IMR-90 (cell line): Measurements from ENCODE around the gene ARHGAP24.

ENCODE experiments used
- BHLHE40 ChIP-seq: fragments of 150-350 bp; IDR thresholded peaks from 2 replicates; pipeline ENCODE4 v1.6.1; 2016; ENCODE audit warnings: mild to moderate bottlenecking, low read depth, low read length
- CEBPB ChIP-seq: IDR thresholded peaks from 2 replicates; pipeline ENCODE4 v1.6.1; 2012; ENCODE audit warnings: low read depth, low read length, improper control_type of control experiment
- CHD1 ChIP-seq: IDR thresholded peaks from 2 replicates; pipeline ENCODE4 v1.6.1; 2012; ENCODE audit warnings: low read depth, low read length, improper control_type of control experiment
- ELK1 ChIP-seq: fragments of 150-350 bp; IDR thresholded peaks from 2 replicates; pipeline ENCODE4 v1.6.1; 2016; ENCODE audit warnings: low read depth, mild to moderate bottlenecking, low read length, moderate library complexity, borderline replicate concordance
- FOS ChIP-seq: fragments of 150-350 bp; IDR thresholded peaks from 2 replicates; pipeline ENCODE4 v1.6.1; 2016; ENCODE audit warnings: low read depth, low read length
- MAFK ChIP-seq: IDR thresholded peaks from 2 replicates; pipeline ENCODE4 v1.6.1; 2012; ENCODE audit warnings: low read depth, low read length, improper control_type of control experiment
- MAZ ChIP-seq: IDR thresholded peaks from 2 replicates; pipeline ENCODE4 v1.6.1; 2012; ENCODE audit warnings: low read depth, mild to moderate bottlenecking, low read length, improper control_type of control experiment, moderate library complexity, borderline replicate concordance
- POLR2A ChIP-seq: IDR thresholded peaks from 2 replicates; pipeline ENCODE4 v1.6.1; 2012; ENCODE audit warnings: mild to moderate bottlenecking, low read depth, low read length
- RAD21 ChIP-seq: IDR thresholded peaks from 2 replicates; pipeline ENCODE4 v1.6.1; 2012; ENCODE audit warnings: low read length, improper control_type of control experiment
- RFX5 ChIP-seq: IDR thresholded peaks from 2 replicates; pipeline ENCODE4 v1.8.0; 2012; ENCODE audit warnings: low read depth, mild to moderate bottlenecking, low read length, moderate library complexity
- SMC3 ChIP-seq: fragments of 150-350 bp; IDR thresholded peaks from 2 replicates; pipeline ENCODE4 v1.6.1; 2016; ENCODE audit warnings: low read depth, mild to moderate bottlenecking, antibody characterized with exemption, low read length, moderate library complexity
- TF ChIP-seq, protein P1 (sequence below): conservative IDR thresholded peaks from 2 replicates; pipeline ENCODE4 v1.5.1; 2012; ENCODE audit warnings: mild to moderate bottlenecking, low read depth, low read length, improper control_type of control experiment

GRCh38 chr4:86001591-86001990 is 526.6 kb downstream of the ARHGAP24 start:
- TF ChIP-seq POLR2A = no peak
- TF ChIP-seq, protein P1, sequence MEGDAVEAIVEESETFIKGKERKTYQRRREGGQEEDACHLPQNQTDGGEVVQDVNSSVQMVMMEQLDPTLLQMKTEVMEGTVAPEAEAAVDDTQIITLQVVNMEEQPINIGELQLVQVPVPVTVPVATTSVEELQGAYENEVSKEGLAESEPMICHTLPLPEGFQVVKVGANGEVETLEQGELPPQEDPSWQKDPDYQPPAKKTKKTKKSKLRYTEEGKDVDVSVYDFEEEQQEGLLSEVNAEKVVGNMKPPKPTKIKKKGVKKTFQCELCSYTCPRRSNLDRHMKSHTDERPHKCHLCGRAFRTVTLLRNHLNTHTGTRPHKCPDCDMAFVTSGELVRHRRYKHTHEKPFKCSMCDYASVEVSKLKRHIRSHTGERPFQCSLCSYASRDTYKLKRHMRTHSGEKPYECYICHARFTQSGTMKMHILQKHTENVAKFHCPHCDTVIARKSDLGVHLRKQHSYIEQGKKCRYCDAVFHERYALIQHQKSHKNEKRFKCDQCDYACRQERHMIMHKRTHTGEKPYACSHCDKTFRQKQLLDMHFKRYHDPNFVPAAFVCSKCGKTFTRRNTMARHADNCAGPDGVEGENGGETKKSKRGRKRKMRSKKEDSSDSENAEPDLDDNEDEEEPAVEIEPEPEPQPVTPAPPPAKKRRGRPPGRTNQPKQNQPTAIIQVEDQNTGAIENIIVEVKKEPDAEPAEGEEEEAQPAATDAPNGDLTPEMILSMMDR = no peak
- no peak for TF ChIP-seq FOS
- TF ChIP-seq CEBPB = no peak
- TF ChIP-seq ELK1 = no peak
- no peak for TF ChIP-seq CHD1
- no peak for TF ChIP-seq BHLHE40
- TF ChIP-seq RFX5 = no peak
- TF ChIP-seq RAD21 = no peak
- no peak for TF ChIP-seq MAZ
- no peak for TF ChIP-seq MAFK
- no peak for TF ChIP-seq SMC3
